Neural crest cell (in vitro differentiated cells): ENCODE results near the gene PLAU. TPM values are rescaled to one million over a fixed set of nuclear protein-coding genes. Genes with fewer than 3 reads are reported as not detected.

ENCODE experiments used
- DNase-seq: peaks from one replicate; pipeline ENCODE4 v3.0.0; 2021; ENCODE audit warnings: low read depth, mixed read lengths, low spot score
- H3K27ac Mint-ChIP-seq: one replicate; pipeline ENCODE4 v1.8.0; 2021; ENCODE audit warnings: mild to moderate bottlenecking, mixed read lengths; ENCODE audit not compliant: unreplicated experiment
- H3K27me3 Mint-ChIP-seq: 2 replicates; pipeline ENCODE4 v1.8.0; 2021; ENCODE audit warnings: low read depth, mild to moderate bottlenecking, mixed read lengths
- H3K36me3 Mint-ChIP-seq: 2 replicates; pipeline ENCODE4 v1.8.0; 2021; ENCODE audit warnings: low read depth, mild to moderate bottlenecking, mixed read lengths
- H3K4me1 Mint-ChIP-seq: 2 replicates; pipeline ENCODE4 v1.8.0; 2021; ENCODE audit warnings: mixed read lengths
- H3K4me3 Mint-ChIP-seq: one replicate; pipeline ENCODE4 v1.8.0; 2021; ENCODE audit warnings: mild to moderate bottlenecking, mixed read lengths
- H3K9me3 Mint-ChIP-seq: 2 replicates; pipeline ENCODE4 v1.8.0; 2021; ENCODE audit warnings: mixed read lengths
- CTCF ChIP-seq: fragments of 200-600 bp; sonication (generic); conservative IDR thresholded peaks from 2 replicates; pipeline ENCODE4 v1.5.0; 2021; ENCODE audit warnings: antibody characterized with exemption, mild to moderate bottlenecking
- long read RNA-seq: library from polyadenylated mRNA; unstranded; transcript quantifications from one replicate; pipeline ENCODE4 v2.0.0, GENCODE V29; 2020
- total RNA-seq: library from RNA; stranded (reverse); gene quantifications from 2 replicates; pipeline ENCODE4 v1.2.1, GENCODE V29; 2021

The PLAU gene
- total RNA-seq, result 3.5 and 4.2 TPM in 2 replicates
- long read RNA-seq, transcript PLAU-201 (11 exons, 2,321 nt), result major isoform, 13 of 17 reads
- long read RNA-seq, partial matches to known transcripts, result 2 of 17 reads
- long read RNA-seq, other reads (novel, unspliced or antisense), result 2 of 17 reads

- TF ChIP-seq CTCF, result no peak
- Mint-ChIP-seq H3K9me3 (no peaks in the 10 kb centered on the region), H3K4me1 (peaks cover 43% of the 10 kb centered on the region), H3K36me3 (no peaks in the 10 kb centered on the region), H3K27ac (no peak within 1 kb of the TSS), H3K27me3 (peaks cover 50% of the 10 kb centered on the region), H3K4me3 (peak within 1 kb of the TSS; percentile 89)
- DNase-seq, result peak; percentile 44
These were observed at the start of gene PLAU for GRCh38 chr10:73910764-73911552. TSS of gene PLAU (plus strand) at chr10:73911132. CDS start at chr10:73911556, 424 bp downstream.

- Mint-ChIP-seq H3K27me3 (no peaks in the 10 kb centered on the region), H3K4me3 (no peak overlapping the region), H3K9me3 (no peaks in the 10 kb centered on the region), H3K36me3 (peaks cover 8% of the 10 kb centered on the region), H3K4me1 (peaks cover 8% of the 10 kb centered on the region), H3K27ac (no peak overlapping the region)
- no peak for DNase-seq
- TF ChIP-seq CTCF, result no peak
These were observed 48.9 kb upstream of the PLAU start for GRCh38 chr10:73862011-73862410.

GRCh38 chr10:73863039-73863817, 47.7 kb upstream of the PLAU start:
- no peak for TF ChIP-seq CTCF
- H3K4me1 Mint-ChIP-seq, result peaks cover 14% of the 10 kb centered on the region
- no peak overlapping the region for H3K27ac Mint-ChIP-seq
- H3K36me3 Mint-ChIP-seq, result peaks cover 8% of the 10 kb centered on the region
- no peaks in the 10 kb centered on the region for H3K9me3 Mint-ChIP-seq
- H3K27me3 Mint-ChIP-seq, result no peaks in the 10 kb centered on the region
- DNase-seq, result no peak
- H3K4me3 Mint-ChIP-seq, result no peak overlapping the region

- Mint-ChIP-seq H3K36me3 (peaks cover 6% of the 10 kb centered on the region), H3K4me3 (no peak overlapping the region), H3K4me1 (peaks cover 14% of the 10 kb centered on the region), H3K27ac (no peak overlapping the region), H3K27me3 (no peaks in the 10 kb centered on the region), H3K9me3 (no peaks in the 10 kb centered on the region)
- no peak for DNase-seq
- TF ChIP-seq CTCF, result no peak
These were observed 46.7 kb upstream of the PLAU start for GRCh38 chr10:73864229-73864628.

GRCh38 chr10:73865107-73865458, 45.8 kb upstream of the PLAU start:
- H3K27ac Mint-ChIP-seq, result no peak overlapping the region
- no peaks in the 10 kb centered on the region for H3K27me3 Mint-ChIP-seq
- H3K36me3 Mint-ChIP-seq, result peaks cover 6% of the 10 kb centered on the region
- H3K4me3 Mint-ChIP-seq, result no peak overlapping the region
- DNase-seq, result no peak
- H3K9me3 Mint-ChIP-seq, result no peaks in the 10 kb centered on the region
- H3K4me1 Mint-ChIP-seq, result peaks cover 14% of the 10 kb centered on the region
- TF ChIP-seq CTCF, result no peak
